GM20431 (cell line): ENCODE measurements around the gene NLGN1.

Experiments
- in situ Hi-C: fragments of 300-500 bp; cut with MseI, MboI; formaldehyde crosslinking; loops from one replicate; pipeline ENCODE4 v1.15.0; 2020; ENCODE audit warnings: low sequenced_read_pairs; ENCODE audit not compliant: unreplicated experiment

Gene NLGN1

GRCh38 chr3:173799060-173799816 lies 401.7 kb downstream of the NLGN1 start:
- in situ Hi-C loops, result no loop called here

GRCh38 chr3:173800154-173800553 lies 402.6 kb downstream of the NLGN1 start:
- in situ Hi-C loops, result no loop called here

GRCh38 chr3:173814809-173815208 lies 417.3 kb downstream of the NLGN1 start:
- in situ Hi-C loops, result no loop called here

GRCh38 chr3:173819368-173819767 lies 421.8 kb downstream of the NLGN1 start:
- in situ Hi-C loops, result no loop called here

GRCh38 chr3:173823911-173824460 lies 426.4 kb downstream of the NLGN1 start:
- in situ Hi-C loops, result no loop called here

GRCh38 chr3:173825730-173826129 lies 428.2 kb downstream of the NLGN1 start:
- in situ Hi-C loops, result no loop called here

GRCh38 chr3:173826416-173826815 lies 428.9 kb downstream of the NLGN1 start:
- in situ Hi-C loops, result no loop called here

GRCh38 chr3:173826901-173827609 lies 429.5 kb downstream of the NLGN1 start:
- in situ Hi-C loops, result no loop called here

GRCh38 chr3:173838644-173839043 lies 441.1 kb downstream of the NLGN1 start:
- in situ Hi-C loops, result no loop called here

GRCh38 chr3:173839859-173840258 lies 442.3 kb downstream of the NLGN1 start:
- in situ Hi-C loops, result no loop called here

GRCh38 chr3:173841334-173841733 lies 443.8 kb downstream of the NLGN1 start:
- in situ Hi-C loops, result no loop called here

- in situ Hi-C loops, result no loop called here
Measured at GRCh38 chr3:173843060-173843459, 445.5 kb downstream of the NLGN1 start.

GRCh38 chr3:173846584-173846983 lies 449.0 kb downstream of the NLGN1 start:
- in situ Hi-C loops, result no loop called here

GRCh38 chr3:173849489-173849888 lies 451.9 kb downstream of the NLGN1 start:
- in situ Hi-C loops, result no loop called here

- in situ Hi-C loops, result no loop called here
Measured at GRCh38 chr3:173857154-173857553, 459.6 kb downstream of the NLGN1 start.

GRCh38 chr3:173862701-173863100 lies 465.2 kb downstream of the NLGN1 start:
- in situ Hi-C loops, result no loop called here

GRCh38 chr3:173863551-173863950 lies 466.0 kb downstream of the NLGN1 start:
- in situ Hi-C loops, result no loop called here

- in situ Hi-C loops, result no loop called here
Measured at GRCh38 chr3:173865900-173866498, 468.5 kb downstream of the NLGN1 start.

- in situ Hi-C loops, result no loop called here
Measured at GRCh38 chr3:173869766-173870165, 472.2 kb downstream of the NLGN1 start.

GRCh38 chr3:173870976-173871375 lies 473.4 kb downstream of the NLGN1 start:
- in situ Hi-C loops, result no loop called here

GRCh38 chr3:173875790-173876189 lies 478.2 kb downstream of the NLGN1 start:
- in situ Hi-C loops, result no loop called here
